ENCODE results near the gene BBS12. TPM values are rescaled to one million over a fixed set of nuclear protein-coding genes. Genes with fewer than 3 reads are reported as not detected.

Gene BBS12
- polyA plus RNA-seq, 2 of the 4 experiments (the other 2 are of a cell fraction) = 3.2 to 3.4 TPM

DNA sequence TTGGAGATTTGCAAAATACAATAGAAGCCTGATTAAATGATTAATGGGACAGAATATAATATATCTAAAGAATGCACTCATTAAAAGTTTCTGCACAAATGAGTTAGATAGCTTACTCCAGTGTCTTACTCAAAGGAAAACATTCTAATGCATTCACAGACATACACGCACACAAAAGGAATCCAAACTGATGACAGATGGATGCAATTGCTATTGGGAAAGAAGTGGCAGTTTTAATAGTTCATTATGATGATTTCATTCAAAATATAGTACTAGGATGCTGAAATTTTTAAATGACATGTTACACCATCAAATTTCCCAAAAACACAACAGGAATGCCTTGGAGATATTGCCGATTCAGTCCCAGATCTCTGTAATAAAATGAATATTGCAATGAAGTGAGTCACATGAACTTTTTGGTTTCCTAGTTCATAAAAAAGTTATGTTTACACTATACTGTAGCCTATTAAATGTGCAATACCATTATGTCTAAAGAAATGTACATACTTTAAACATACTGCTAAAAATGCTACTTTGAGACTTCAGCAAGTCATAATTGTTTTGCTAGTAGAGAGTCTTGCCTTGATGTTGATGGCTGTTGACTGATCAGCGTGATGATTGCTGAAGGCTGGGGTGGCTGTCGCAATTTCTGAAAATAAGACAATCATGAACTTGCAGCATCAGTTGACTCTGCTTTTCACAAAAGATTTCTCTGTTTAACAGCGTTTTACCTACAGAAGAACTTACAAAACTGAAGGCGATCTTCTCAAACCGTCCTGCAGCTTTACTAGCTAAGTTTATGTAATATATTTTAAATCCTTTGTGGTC lies 45.6 kb downstream of the BBS12 start:
- Histone ChIP-seq H3K4me1 (peaks cover 39% of the 10 kb centered on the region), H3K4me2 (peak overlapping the region; percentile 28), H3K4me3 (no peak overlapping the region), H3K27ac (peak overlapping the region; percentile 72 to 89), H3K9me3 (no peaks in the 10 kb centered on the region)
- TF ChIP-seq BHLHE40 (IDR thresholded peaks at IDR 0.05; ENCODE audit: low read depth, low read length) = no peak
- peak in 1 of 2 experiments; percentile 66; a peak in 3 of 5 replicates for TF ChIP-seq EP300 (IDR thresholded peaks at IDR 0.05)
- peak; percentile 36; the same call in 1 of the 2 replicates for TF ChIP-seq GATA3 (IDR thresholded peaks at IDR 0.05; ENCODE audit: borderline replicate concordance)
- TF ChIP-seq, protein P1, sequence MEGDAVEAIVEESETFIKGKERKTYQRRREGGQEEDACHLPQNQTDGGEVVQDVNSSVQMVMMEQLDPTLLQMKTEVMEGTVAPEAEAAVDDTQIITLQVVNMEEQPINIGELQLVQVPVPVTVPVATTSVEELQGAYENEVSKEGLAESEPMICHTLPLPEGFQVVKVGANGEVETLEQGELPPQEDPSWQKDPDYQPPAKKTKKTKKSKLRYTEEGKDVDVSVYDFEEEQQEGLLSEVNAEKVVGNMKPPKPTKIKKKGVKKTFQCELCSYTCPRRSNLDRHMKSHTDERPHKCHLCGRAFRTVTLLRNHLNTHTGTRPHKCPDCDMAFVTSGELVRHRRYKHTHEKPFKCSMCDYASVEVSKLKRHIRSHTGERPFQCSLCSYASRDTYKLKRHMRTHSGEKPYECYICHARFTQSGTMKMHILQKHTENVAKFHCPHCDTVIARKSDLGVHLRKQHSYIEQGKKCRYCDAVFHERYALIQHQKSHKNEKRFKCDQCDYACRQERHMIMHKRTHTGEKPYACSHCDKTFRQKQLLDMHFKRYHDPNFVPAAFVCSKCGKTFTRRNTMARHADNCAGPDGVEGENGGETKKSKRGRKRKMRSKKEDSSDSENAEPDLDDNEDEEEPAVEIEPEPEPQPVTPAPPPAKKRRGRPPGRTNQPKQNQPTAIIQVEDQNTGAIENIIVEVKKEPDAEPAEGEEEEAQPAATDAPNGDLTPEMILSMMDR (IDR thresholded peaks at IDR 0.05) = no peak
- TF ChIP-seq KDM1A (IDR thresholded peaks at IDR 0.05; ENCODE audit: low read depth) = no peak
- no peak for TF ChIP-seq FOXS1 (CRISPR knock-in tag; IDR thresholded peaks at IDR 0.05)
- TF ChIP-seq, protein P2, sequence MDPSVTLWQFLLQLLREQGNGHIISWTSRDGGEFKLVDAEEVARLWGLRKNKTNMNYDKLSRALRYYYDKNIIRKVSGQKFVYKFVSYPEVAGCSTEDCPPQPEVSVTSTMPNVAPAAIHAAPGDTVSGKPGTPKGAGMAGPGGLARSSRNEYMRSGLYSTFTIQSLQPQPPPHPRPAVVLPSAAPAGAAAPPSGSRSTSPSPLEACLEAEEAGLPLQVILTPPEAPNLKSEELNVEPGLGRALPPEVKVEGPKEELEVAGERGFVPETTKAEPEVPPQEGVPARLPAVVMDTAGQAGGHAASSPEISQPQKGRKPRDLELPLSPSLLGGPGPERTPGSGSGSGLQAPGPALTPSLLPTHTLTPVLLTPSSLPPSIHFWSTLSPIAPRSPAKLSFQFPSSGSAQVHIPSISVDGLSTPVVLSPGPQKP (IDR thresholded peaks at IDR 0.05; ENCODE audit: low read depth, low read length) = no peak
- TF ChIP-seq TFCP2L1 (CRISPR knock-in tag; IDR thresholded peaks at IDR 0.05) = no peak
- TF ChIP-seq JUNB (IDR thresholded peaks at IDR 0.05) = peak; percentile 51; the same call in 1 of the 2 replicates
- no peak for TF ChIP-seq RNF2 (IDR thresholded peaks at IDR 0.05; ENCODE audit: borderline replicate concordance, low read depth)
- TF ChIP-seq SMC3 (IDR thresholded peaks at IDR 0.05) = no peak
- TF ChIP-seq KDM5A (IDR thresholded peaks at IDR 0.05) = no peak
- TF ChIP-seq RFX5 (IDR thresholded peaks at IDR 0.05) = no peak
- no peak for TF ChIP-seq ZNF302 (CRISPR knock-in tag; IDR thresholded peaks at IDR 0.05)
- no peak for TF ChIP-seq FOSL2 (IDR thresholded peaks at IDR 0.05)
- TF ChIP-seq FOSL2 (CRISPR knock-in tag; IDR thresholded peaks at IDR 0.05) = peak; percentile 39; the same call in 1 of the 2 replicates
- TF ChIP-seq CEBPB (IDR thresholded peaks at IDR 0.05) = peak; percentile 17 to 72; a peak in 2 of 4 replicates
- no peak for TF ChIP-seq POLR2AphosphoS2 (conservative IDR thresholded peaks at IDR 0.05; ENCODE audit: low read length)
- TF ChIP-seq CBX8 (IDR thresholded peaks at IDR 0.05) = no peak
- TF ChIP-seq, protein P3, sequence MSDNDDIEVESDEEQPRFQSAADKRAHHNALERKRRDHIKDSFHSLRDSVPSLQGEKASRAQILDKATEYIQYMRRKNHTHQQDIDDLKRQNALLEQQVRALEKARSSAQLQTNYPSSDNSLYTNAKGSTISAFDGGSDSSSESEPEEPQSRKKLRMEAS (IDR thresholded peaks at IDR 0.05) = no peak
- ChIA-PET CTCF (interaction anchor here (1.4 kb wide), 1 partner anchor 136 kb away, joined by 6 read pairs; no protein-coding TSS in a partner anchor), POLR2A (no interaction called here)
- peak; percentile 30 to 62; a peak in 3 of 6 replicates for ATAC-seq
- FAIRE-seq = no peak
- 61% methylated on average over 7 of the region's 7 CpGs for WGBS (ENCODE audit: missing lambda C conversion rate)
- no peak for DNase-seq (ENCODE audit: low read depth in 1 of 2, low spot score in 1 of 2)

DNA sequence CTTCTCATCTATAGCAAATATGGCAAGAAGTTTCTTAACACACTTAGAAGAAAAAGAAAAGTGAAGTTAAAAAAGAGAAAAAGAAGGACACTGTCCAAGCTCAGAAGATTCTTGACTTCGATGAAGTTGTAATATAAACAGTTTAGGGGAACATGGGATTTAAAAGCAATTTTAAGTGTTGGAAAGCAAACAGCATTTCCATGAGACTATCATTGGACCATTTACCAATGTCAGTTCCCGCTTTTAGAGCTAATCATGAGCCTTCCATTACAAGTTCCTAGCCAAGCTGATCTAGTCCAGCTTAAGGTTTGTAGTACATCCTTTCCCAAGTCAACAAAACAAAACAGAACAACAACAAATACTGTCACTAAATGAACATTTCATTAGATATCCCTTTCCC lies 49.0 kb downstream of the BBS12 start:
- ATAC-seq = no peak
- TF ChIP-seq EHF (CRISPR knock-in tag; IDR thresholded peaks at IDR 0.05) = no peak
- no peak for TF ChIP-seq RNF2 (IDR thresholded peaks at IDR 0.05; ENCODE audit: borderline replicate concordance, low read depth)
- TF ChIP-seq HOXB5 (CRISPR knock-in tag; IDR thresholded peaks at IDR 0.05) = no peak
- no peak for TF ChIP-seq RARB (CRISPR knock-in tag; IDR thresholded peaks at IDR 0.05)
- TF ChIP-seq, protein P1 (IDR thresholded peaks at IDR 0.05) = no peak
- CTCF ChIA-PET = interaction anchor here (0.6 kb wide), 1 partner anchor 451 kb away, joined by 3 read pairs; no protein-coding TSS in a partner anchor
- Histone ChIP-seq H3K4me1 (peaks cover 54% of the 10 kb centered on the region), H3K9me3 (no peaks in the 10 kb centered on the region), H3K4me3 (no peak overlapping the region), H3K27ac (peak overlapping the region in 1 of 2 experiments; percentile 89; a peak in 4 of 6 replicates), H3K4me2 (no peak overlapping the region)
- WGBS (ENCODE audit: missing lambda C conversion rate) = 92% methylated on average over 2 of the region's 2 CpGs
- no peak for FAIRE-seq
- POLR2A ChIA-PET = interaction anchor here (0.5 kb wide), 1 partner anchor 20 kb away, joined by 3 read pairs; no protein-coding TSS in a partner anchor
- DNase-seq (ENCODE audit: low read depth in 1 of 2, low spot score in 1 of 2) = no peak
